Frontal cortex (tissue), 4 donors: ENCODE data around the gene TGFBI. TPM values are rescaled to one million over a fixed set of nuclear protein-coding genes. Genes with fewer than 3 reads are reported as not detected.

Experiments used
- DNase-seq, 2 donors: peaks; one replicate each; pipeline ENCODE4 v3.0.0; 2012; ENCODE audit warnings: low spot score in 2 of 2
- FAIRE-seq: peaks from 2 replicates; lab custom pipeline; 2012; peaks lifted over from hg19 to GRCh38; lab: Jason Lieb, UNC
- total RNA-seq: library from RNA; depleted of rRNA; stranded (reverse); fragments of >200 nt; gene quantifications from one replicate; pipeline ENCODE4 v1.2.3, GENCODE V29; 2014
- donor health status: control.
- donor health status: control.
- donor health status: control.

Gene TGFBI
- total RNA-seq, 1 donor from 2014 or later, result 4.9 TPM

DNA sequence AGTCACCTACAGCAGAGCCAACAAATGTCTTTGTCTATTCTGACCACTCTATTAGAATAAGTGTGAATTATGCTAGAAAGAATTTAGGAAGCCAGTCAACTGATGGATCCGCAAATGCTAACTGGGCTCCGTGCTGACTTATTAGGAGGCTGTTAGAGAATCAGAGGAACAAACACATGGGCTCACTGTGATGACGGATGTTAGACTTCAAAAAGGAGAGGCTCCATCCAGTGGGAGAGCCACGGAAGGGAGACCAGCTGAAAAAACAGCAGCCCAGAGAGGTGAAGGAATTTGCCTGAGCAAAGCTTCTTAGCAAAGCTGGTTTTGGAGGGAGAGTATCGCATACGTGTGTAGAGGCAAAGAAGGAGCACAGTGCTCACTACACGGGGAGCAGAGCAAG lies 5.8 kb upstream of the TGFBI start:
- no peak for DNase-seq

GRCh38 chr5:136023958-136024541 lies 4.7 kb upstream of the TGFBI start:
- FAIRE-seq (no peak), DNase-seq (no peak)

More for the DNA sequence above, 5.8 kb upstream of the TGFBI start:
- FAIRE-seq, result no peak

- DNase-seq (peak; percentile 31 to 44), FAIRE-seq (no peak)
Observed at GRCh38 chr5:136025900-136026299, 2.9 kb upstream of the TGFBI start.

DNA sequence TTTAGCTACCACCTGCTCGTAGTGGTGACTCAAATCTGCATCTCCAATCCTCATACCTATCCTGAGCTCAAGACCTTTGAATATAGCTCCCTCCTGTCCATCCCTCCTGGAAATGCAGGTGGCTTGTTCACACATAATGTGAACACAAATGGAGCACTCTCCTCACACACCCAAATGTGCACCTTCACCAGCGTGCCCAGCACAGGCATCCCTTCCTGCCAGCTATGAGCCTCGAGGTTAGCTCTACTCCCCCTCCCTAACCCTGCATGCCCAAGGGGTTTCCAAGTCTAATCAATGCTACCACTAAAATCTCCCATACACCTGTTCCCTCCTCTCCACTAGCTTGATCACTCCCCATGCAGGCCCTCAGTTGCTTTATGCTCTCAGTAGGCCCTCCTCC lies 2.2 kb upstream of the TGFBI start:
- DNase-seq, result no peak

DNA sequence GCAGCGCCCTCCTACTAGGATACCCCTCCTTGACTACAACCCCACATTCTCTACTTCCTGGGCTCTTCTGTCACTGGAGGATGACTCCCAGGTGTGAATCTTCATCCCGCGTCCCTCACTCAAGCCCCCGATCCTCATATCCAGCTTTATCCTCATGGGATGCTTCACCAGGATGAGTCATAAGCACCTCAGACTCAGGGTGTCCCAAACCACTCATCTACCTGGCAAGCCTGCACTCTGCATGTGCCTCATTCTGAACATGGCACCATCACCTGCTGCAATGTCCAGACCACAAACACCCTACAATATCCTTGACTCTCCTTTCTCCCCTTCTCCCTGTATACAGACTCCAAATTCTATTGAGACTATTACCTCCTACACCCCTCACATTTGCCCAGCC lies 1.5 kb upstream of the TGFBI start:
- FAIRE-seq, result no peak

More for the DNA sequence above, 2.2 kb upstream of the TGFBI start:
- FAIRE-seq, result no peak

GRCh38 chr5:136028090-136028489 lies 698 bp upstream of the TGFBI start:
- DNase-seq (no peak), FAIRE-seq (no peak)

More for the DNA sequence above, 1.5 kb upstream of the TGFBI start:
- DNase-seq, result no peak

DNA sequence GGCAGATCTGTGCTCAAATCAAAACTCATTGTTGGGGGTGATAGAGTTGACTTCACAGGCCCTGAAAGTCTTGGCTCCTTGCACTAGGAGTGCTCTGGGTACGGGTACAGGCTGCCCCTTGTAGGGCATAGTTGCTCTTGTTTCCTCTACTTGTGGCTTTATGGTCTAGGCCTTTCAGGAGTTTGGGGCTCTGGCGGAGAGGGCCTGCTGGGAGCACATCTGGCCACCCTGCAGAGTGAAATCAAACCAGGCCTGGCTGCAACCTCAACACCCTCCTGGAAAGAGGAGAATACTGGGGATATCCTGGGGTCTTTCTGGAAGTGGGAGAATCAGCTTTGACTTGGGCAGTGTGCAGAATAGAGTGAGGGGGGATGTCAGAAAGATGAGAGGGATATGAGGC lies 1.5 kb downstream of the TGFBI start:
- DNase-seq (no peak), FAIRE-seq (no peak)

- FAIRE-seq, result no peak
- no peak for DNase-seq
Observed at GRCh38 chr5:136030956-136031611, 2.3 kb downstream of the TGFBI start.

GRCh38 chr5:136031711-136032110 lies 2.9 kb downstream of the TGFBI start:
- no peak for FAIRE-seq
- no peak for DNase-seq

GRCh38 chr5:136032564-136032963 lies 3.8 kb downstream of the TGFBI start:
- DNase-seq (no peak), FAIRE-seq (no peak)

DNA sequence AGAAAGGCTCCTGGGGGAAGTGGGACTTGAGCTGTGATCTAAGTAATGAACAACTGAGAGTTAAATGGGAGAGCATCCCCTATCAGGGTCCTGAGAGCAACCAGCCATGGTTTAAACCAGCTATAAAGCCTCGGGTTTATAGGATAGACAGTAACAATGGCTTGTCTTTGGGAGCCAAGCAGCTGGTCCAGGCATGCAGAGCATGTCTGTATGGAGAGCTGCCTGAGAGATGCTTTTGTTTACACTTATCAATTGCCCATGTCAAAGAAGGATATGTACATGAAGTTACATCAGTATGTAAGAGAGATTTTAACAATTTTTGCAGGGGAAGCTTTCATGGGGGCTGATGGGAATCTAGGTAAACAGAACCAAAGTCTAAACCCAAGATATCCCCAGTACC lies 4.4 kb downstream of the TGFBI start:
- DNase-seq, result no peak
- FAIRE-seq, result no peak

GRCh38 chr5:136033848-136034247 lies 5.1 kb downstream of the TGFBI start:
- no peak for DNase-seq
- FAIRE-seq, result no peak

DNA sequence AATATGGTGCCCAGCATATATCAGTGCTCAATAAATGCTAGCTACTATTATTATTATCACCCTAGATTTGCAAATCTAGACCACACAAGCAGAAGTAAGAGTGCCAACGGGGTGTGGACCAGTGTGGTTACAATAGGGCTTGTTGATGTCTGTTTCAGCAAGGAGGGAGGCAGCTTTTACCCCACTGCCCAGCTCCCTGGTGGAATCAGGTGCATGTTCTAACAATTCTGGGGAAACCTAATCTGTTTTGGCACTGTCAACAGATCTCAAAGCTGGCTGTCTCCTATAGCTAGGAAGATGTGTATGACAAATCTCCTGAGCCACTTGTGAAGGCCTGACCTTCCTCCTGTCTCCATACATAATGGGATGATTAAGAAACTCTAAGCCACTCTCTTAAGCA lies 5.7 kb downstream of the TGFBI start:
- no peak for DNase-seq
- no peak for FAIRE-seq

DNA sequence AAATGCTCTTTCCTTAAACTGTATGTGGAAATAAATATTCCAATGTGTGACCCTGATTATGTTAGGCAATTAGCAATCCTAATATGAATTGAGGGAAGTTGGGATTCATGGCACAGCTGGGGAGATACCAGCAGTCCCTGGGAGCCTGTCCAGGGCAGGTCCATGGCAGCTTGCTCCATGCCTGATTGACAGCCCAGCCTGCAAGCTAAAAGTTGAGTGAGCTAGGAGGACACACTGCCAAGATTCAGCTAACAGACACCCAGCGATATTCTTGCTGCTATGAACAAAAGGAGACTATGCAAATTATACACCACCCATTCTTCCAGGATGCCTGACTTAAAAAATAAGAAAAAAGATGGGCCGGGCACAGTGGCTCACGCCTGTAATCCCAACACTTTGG lies 6.2 kb downstream of the TGFBI start:
- DNase-seq (no peak), FAIRE-seq (no peak)

GRCh38 chr5:136035837-136036236 lies 7.0 kb downstream of the TGFBI start:
- DNase-seq (no peak), FAIRE-seq (no peak)

GRCh38 chr5:136036293-136036911 lies 7.6 kb downstream of the TGFBI start:
- no peak for DNase-seq
- no peak for FAIRE-seq

DNA sequence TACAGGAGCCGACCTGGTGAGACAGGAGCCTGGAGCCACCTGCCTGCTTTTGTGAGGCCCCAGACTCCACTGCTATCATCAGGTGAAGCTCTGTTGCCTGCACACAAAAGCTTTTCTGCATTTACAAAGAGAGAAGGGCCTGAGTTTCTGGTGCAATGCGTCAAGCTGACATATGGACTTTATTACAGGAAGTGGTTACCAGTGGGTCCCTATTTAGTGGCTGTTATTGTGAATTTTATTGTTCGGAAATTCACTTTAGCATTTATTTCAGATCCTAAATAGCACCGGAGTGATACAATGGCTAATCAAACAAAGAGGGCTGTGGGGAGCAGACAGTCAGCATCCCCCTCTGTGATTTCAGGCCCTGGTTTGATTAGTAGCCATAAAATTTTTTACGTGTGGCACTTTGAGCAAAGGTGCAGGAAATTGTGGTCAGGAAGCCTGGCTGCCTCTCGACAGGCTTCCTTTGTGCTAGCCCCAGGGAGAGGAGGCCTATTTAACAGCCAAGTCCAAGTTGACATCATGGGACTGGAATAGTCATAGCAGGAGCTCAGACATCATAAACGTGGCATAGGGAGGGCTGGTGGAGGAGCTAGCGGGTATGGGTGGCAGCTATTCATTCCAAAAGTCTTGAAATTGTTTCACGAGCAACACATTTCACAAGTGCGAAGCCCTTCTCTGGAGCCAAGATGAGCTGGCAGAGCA lies 8.4 kb downstream of the TGFBI start:
- DNase-seq (no peak), FAIRE-seq (no peak)

DNA sequence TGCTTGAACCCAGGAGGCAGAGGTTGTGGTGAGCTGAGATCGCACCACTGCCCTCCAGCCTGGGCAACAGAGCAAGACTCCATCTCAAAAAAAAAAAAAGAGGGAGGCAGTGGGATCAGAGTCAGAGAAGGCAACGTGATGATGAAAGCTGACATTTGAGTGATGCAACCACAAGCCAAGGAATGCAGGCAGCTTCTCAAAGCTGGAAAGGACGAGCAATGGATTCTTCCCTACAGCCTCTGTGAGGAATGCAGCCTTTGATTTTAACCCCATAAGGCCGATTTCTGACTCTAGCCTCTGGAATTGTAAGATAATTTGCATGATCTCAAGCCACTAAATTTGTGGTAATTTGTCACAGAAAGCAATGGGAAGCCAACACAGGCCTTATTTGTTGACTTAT lies 9.8 kb downstream of the TGFBI start:
- FAIRE-seq, result no peak
- DNase-seq, result no peak

GRCh38 chr5:136039202-136039601 lies 10.4 kb downstream of the TGFBI start:
- FAIRE-seq, result no peak
- no peak for DNase-seq

DNA sequence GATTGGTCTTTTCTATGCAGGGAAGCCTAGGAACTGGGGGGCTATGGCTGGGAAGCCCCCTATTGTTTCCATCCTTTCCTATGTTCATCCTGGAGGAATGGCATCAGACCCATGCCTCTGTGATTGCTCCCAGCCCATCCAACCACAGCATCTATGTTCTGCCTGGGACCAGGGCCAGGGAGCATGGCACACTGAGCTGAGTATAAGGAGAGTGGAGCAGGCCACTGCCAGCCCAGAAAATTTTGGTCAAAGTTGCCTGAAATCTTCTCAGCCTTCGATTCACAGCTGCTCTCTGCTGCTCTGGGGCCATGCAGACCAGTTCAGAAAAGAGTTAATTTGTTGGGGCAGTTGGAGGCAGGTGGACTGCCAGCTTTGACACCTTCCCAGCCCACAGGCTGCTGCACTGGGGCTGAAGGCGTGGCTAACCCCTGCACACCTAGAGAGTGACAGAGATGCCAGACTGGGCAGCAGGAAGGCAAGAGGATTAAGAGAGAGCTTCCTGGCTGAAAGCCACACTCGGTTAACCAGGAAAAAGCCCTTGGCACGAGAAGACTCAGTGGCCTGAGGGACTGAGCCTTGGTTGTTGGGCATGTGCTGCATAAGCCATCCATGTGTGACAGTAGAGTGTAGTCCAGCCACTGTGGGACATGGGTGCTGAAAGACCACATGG lies 12.1 kb downstream of the TGFBI start:
- DNase-seq (no peak), FAIRE-seq (no peak)
